Activated T-helper 2 cell treated with anti-CD3 and anti-CD28 coated beads, Interferon-gamma antibody, Interleukin-2, Interleukin-4, amounts not matched to agents 10 μg/mL and 5 μg/mL and 100 μg/mL, durations not matched to agents 14 hours and 24 hours and 36 hours (primary cell): ENCODE measurements around the gene SLC35D2. TPM values are rescaled to one million over a fixed set of nuclear protein-coding genes. Genes with fewer than 3 reads are reported as not detected.
A peak's percentile ranks its signal among the peaks of the same experiment; 100 is the strongest.
"Not testable (repeated sequence)": the region's sequence is repeated elsewhere in the genome, so short reads cannot be mapped to it uniquely, and the experiment has no call there.

ENCODE experiments used
- DNase-seq: peaks from one replicate; pipeline ENCODE4 v3.0.0; 2021; ENCODE audit warnings: low spot score
- H3K27ac Mint-ChIP-seq: one replicate; pipeline ENCODE4 v1.8.0; 2021; ENCODE audit warnings: mixed read lengths
- H3K27me3 Mint-ChIP-seq: one replicate; pipeline ENCODE4 v1.8.0; 2021; ENCODE audit warnings: low read depth, mixed read lengths
- H3K36me3 Mint-ChIP-seq: one replicate; pipeline ENCODE4 v1.8.0; 2021; ENCODE audit warnings: low read depth, mixed read lengths
- H3K4me1 Mint-ChIP-seq: one replicate; pipeline ENCODE4 v1.8.0; 2021; ENCODE audit warnings: low read depth, mixed read lengths
- H3K4me3 Mint-ChIP-seq: one replicate; pipeline ENCODE4 v1.8.0; 2021; ENCODE audit warnings: low read depth, mild to moderate bottlenecking, moderate library complexity, mixed read lengths
- H3K9me3 Mint-ChIP-seq: one replicate; pipeline ENCODE4 v1.8.0; 2021; ENCODE audit warnings: mixed read lengths
- intact Hi-C: fragments of 100-400 bp; cut with micrococcal nuclease; formaldehyde crosslinking; loops from one replicate; pipeline ENCODE4 v1.15.1; 2023
- total RNA-seq: library from RNA; stranded (reverse); gene quantifications from 2 replicates; pipeline ENCODE4 v1.2.3, GENCODE V29; 2022

SLC35D2 gene
- total RNA-seq, 1 donor from 2014 or later, result 8.0 TPM

DNA sequence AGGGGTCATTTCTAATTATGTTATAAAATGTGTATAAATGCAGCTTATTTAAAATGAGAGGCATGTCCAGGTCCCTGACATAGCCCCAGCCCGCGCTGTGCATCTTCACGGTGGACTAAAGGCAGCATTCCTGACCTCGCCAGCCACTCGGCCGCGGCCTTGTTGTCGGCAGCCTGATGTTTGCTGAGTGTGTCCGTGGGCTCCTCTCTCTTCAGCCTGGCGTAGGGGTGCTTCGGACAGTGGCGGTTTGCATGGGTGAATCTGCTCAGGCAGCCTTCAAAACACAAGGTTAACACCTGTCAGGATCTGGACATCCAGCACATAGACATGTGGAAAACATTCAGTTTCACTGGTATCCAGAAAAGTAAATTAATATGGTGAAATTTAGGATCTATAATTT lies 8.8 kb upstream of the SLC35D2 start:
- intact Hi-C loops, result no loop called here
- DNase-seq, result no peak
- H3K27ac Mint-ChIP-seq, result no peak overlapping the region
- no peaks in the 10 kb centered on the region for H3K9me3 Mint-ChIP-seq
- H3K36me3 Mint-ChIP-seq, result peaks cover 69% of the 10 kb centered on the region
- H3K4me3 Mint-ChIP-seq, result no peak overlapping the region
- H3K27me3 Mint-ChIP-seq, result no peaks in the 10 kb centered on the region
- H3K4me1 Mint-ChIP-seq, result peaks cover 3% of the 10 kb centered on the region

DNA sequence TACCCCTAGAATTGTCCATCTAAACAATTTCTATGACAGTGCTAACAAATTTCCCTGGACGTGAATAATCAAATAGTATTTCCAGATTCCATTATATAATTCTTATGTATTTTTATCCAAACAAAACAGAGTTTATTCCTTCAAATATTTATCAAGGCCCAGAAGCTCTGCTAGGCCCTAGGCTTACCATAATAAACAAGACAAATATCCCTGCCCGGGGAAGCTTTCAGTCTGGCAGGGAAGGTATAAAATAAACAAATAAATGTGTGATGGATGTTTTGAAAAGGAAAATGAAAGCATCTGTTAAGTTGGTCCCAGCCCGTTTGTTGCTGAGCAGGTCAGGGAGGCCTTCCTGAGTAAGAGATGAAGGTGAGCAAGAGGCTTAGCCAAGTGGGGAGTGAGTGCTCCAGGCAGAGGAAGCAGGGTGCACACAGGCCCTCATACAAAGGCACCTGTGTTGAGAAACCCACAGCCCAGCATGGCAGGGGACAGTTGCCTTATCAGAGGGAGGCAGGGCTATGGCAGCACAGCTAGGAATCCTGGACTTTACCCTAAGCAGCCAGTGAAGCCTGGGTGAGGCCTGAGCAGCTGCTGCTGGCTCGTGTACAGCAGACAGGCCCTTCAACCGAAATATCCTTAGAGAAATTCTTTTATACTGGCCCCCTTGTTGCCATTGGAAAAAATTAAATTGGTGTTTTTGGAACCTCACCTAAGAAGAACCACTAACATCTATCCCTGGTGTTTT lies 7.7 kb upstream of the SLC35D2 start:
- Mint-ChIP-seq H3K4me1 (peaks cover 6% of the 10 kb centered on the region), H3K9me3 (no peaks in the 10 kb centered on the region), H3K4me3 (no peak overlapping the region), H3K27me3 (no peaks in the 10 kb centered on the region), H3K27ac (no peak overlapping the region), H3K36me3 (peaks cover 75% of the 10 kb centered on the region)
- DNase-seq, result no peak
- intact Hi-C loops, result no loop called here

- no peaks in the 10 kb centered on the region for H3K27me3 Mint-ChIP-seq
- DNase-seq, result no peak
- no peaks in the 10 kb centered on the region for H3K9me3 Mint-ChIP-seq
- no peak overlapping the region for H3K27ac Mint-ChIP-seq
- H3K36me3 Mint-ChIP-seq, result peaks cover 74% of the 10 kb centered on the region
- intact Hi-C loops, result no loop called here
- H3K4me1 Mint-ChIP-seq, result peaks cover 11% of the 10 kb centered on the region
- H3K4me3 Mint-ChIP-seq, result no peak overlapping the region
These were observed 4.6 kb upstream of the SLC35D2 start for GRCh38 chr9:96388144-96388543.

DNA sequence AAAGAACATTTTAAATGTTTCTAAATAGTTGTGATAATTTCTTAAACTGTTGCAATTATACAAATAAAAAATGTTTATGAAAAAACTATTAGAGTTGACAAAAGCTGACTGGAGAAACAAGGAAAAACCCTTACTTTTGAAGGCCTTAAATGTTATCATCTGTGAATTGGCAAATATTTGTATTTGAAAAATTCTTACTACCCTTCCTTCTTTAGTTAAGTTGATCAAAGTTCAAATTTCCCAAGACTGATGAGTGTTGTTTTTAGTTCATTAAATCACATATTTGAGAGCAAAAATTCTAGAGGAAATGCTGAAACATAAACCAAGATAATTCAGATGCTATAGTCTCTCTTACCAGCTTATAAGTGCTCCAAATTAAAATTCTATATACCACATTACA lies 2.6 kb upstream of the SLC35D2 start:
- Mint-ChIP-seq H3K27ac (no peak overlapping the region), H3K27me3 (no peaks in the 10 kb centered on the region), H3K36me3 (peaks cover 69% of the 10 kb centered on the region), H3K4me3 (no peak overlapping the region), H3K4me1 (peaks cover 13% of the 10 kb centered on the region), H3K9me3 (no peaks in the 10 kb centered on the region)
- intact Hi-C loops, result no loop called here
- DNase-seq, result no peak

- H3K4me1 Mint-ChIP-seq, result peaks cover 14% of the 10 kb centered on the region
- H3K9me3 Mint-ChIP-seq, result no peaks in the 10 kb centered on the region
- no peaks in the 10 kb centered on the region for H3K27me3 Mint-ChIP-seq
- peaks cover 47% of the 10 kb centered on the region for H3K36me3 Mint-ChIP-seq
- H3K4me3 Mint-ChIP-seq, result peak overlapping the region; percentile 63
- DNase-seq, result no peak
- H3K27ac Mint-ChIP-seq, result no peak overlapping the region
- intact Hi-C loops, result loop anchor here (5.0 kb wide), 1 partner anchor 34 kb away; the partner anchor contains the start of gene ZNF367
These were observed 709 bp downstream of the SLC35D2 start for GRCh38 chr9:96382839-96383164.

DNA sequence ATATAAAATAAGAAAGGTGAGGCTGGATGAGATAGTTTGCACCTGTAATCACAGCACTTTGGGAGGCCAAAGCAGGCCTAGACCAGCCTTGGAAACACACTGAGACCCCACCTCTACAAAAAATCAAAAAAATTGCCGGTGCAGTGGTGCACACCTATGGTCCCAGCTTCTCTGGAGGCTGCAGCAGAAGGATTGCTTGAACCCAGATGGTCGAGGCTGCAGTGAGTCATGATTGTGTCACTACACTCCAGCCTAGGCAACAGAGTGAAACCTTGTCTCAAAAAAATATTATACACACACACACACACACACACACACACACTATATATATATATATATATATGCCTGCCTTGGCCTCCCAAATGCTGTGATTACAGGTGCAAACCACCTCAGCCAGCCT lies 1.3 kb downstream of the SLC35D2 start:
- H3K27me3 Mint-ChIP-seq, result no peaks in the 10 kb centered on the region
- no peak overlapping the region for H3K27ac Mint-ChIP-seq
- H3K36me3 Mint-ChIP-seq, result peaks cover 40% of the 10 kb centered on the region
- H3K4me3 Mint-ChIP-seq, result no peak overlapping the region
- no peaks in the 10 kb centered on the region for H3K9me3 Mint-ChIP-seq
- intact Hi-C loops, result loop anchor here (5.0 kb wide), 1 partner anchor 35 kb away; the partner anchor contains the start of gene ZNF367
- DNase-seq, result no peak
- peaks cover 14% of the 10 kb centered on the region for H3K4me1 Mint-ChIP-seq

DNA sequence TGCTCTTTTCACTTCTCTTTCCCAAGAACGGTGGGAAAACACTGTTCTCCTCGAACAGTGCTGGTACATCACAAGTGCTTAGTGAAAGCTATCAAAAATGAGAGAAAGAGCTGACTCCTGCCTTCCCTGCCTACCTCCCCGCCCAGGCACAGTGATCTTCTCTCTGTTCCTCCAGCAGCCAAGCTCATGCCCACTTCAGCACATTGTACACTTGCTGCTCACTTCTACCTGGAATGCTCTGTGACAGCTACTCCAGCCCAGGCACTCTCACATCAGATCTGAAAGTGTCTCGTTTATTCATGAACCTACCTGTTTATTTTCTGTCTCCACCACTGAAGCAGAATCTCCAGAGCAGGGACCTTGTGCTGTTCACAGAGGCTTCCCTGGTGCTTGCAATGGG lies 1.8 kb downstream of the SLC35D2 start:
- Mint-ChIP-seq H3K27ac (no peak overlapping the region), H3K4me3 (no peak overlapping the region), H3K9me3 (no peaks in the 10 kb centered on the region), H3K27me3 (no peaks in the 10 kb centered on the region), H3K36me3 (peaks cover 36% of the 10 kb centered on the region), H3K4me1 (peaks cover 13% of the 10 kb centered on the region)
- intact Hi-C loops, result loop anchor here (5.0 kb wide), 1 partner anchor 36 kb away; the partner anchor contains the start of gene ZNF367
- no peak for DNase-seq

- H3K4me3 Mint-ChIP-seq, result no peak overlapping the region
- intact Hi-C loops, result loop anchor here (5.0 kb wide), 1 partner anchor 36 kb away; the partner anchor contains the start of gene ZNF367
- peaks cover 11% of the 10 kb centered on the region for H3K4me1 Mint-ChIP-seq
- peaks cover 31% of the 10 kb centered on the region for H3K36me3 Mint-ChIP-seq
- H3K27ac Mint-ChIP-seq, result no peak overlapping the region
- H3K27me3 Mint-ChIP-seq, result no peaks in the 10 kb centered on the region
- no peak for DNase-seq
- no peaks in the 10 kb centered on the region for H3K9me3 Mint-ChIP-seq
These were observed 2.4 kb downstream of the SLC35D2 start for GRCh38 chr9:96381125-96381524.

DNA sequence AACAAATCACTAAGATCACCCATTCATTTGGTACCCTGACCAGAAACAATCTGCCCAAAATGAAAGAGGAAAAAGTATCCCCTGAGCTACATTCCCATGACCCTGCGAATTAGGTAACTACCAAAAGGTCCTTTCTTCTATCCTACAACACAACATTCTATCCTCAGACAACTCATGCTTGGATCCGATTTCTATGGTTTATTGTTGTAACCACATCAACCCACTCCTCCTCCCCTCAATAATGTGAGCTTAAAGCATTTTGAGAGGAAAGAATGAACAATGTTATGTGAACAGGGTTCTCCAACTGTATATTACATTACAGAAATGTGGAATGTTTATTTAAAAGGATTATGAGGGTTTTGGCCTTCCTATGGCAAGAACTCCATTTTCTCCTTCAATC lies 4.0 kb downstream of the SLC35D2 start:
- Mint-ChIP-seq H3K27ac (no peak overlapping the region), H3K4me1 (peaks cover 11% of the 10 kb centered on the region), H3K4me3 (no peak overlapping the region), H3K9me3 (no peaks in the 10 kb centered on the region), H3K27me3 (no peaks in the 10 kb centered on the region), H3K36me3 (peaks cover 22% of the 10 kb centered on the region)
- intact Hi-C loops, result no loop called here
- DNase-seq, result no peak

DNA sequence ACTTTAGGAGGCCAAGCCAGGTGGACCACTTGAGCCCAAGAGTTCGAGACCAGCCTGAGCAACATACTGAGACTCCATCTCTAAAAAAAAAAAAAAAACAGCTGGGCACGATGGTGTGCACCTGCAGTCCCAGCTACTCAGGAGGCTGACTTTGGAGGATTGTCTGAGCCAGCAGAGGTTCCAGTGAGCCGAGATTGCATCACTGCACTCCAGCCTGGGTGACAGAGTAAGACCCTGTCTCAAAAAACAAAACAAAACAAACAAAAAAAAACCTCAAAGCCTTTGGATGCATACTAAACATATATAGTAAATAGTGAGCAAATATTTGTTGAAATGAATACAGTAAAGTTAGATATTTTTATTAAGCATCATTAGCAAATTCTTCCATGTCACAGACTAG lies 5.3 kb downstream of the SLC35D2 start:
- Mint-ChIP-seq H3K27me3 (no peaks in the 10 kb centered on the region), H3K27ac (no peak overlapping the region), H3K9me3 (no peaks in the 10 kb centered on the region), H3K4me3 (no peak overlapping the region), H3K36me3 (peaks cover 14% of the 10 kb centered on the region), H3K4me1 (peaks cover 4% of the 10 kb centered on the region)
- DNase-seq, result no peak
- intact Hi-C loops, result no loop called here

DNA sequence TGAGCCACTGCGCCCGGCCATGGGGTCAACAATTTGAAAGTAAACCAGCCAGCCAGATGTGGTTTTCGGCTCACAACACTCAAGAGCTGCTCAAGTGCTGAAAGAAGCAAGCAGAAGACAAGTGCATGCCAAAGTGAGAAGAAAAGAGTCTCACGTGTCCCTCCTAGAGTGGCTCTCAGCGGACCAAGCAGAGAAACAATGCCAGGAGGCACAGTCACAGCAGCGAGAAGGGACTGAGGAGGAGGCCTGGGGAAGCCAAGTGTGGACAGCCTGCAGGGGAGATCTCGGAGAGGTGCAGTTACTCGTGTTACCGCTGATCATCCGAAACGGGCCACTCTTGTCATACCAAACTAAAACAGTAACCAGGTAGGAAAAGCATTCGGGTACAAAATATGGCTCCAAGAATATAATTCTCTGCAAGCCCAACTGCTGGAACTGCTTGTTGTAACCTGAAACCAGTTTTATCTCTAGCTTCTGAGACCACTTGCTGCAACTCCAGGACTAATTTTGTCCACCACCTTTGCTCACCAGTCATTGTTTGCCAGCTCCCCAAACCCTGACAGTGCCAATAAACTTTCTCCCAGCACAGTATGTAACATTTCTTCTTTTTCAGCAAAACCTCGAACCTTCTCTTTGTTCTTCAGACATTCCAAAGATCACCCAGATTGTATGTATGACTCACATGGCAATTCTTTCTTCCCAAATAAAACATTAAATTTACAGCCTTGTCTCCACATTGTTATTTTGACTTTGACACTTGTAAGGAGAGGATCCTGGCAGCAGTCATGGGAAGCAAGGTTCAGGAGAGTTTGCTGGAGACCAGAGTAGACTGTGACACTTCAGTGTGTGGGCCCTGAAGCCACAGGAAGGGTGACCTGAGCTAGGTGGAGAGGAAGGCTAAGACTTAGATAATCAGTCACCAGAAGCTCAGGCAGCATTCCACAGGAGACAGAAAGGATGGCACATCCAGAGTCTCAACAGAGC lies 6.3 kb downstream of the SLC35D2 start:
- intact Hi-C loops, result no loop called here
- Mint-ChIP-seq H3K27me3 (no peaks in the 10 kb centered on the region), H3K4me1 (peaks cover 4% of the 10 kb centered on the region), H3K27ac (no peak overlapping the region), H3K4me3 (no peak overlapping the region), H3K36me3 (peaks cover 9% of the 10 kb centered on the region), H3K9me3 (no peaks in the 10 kb centered on the region)
- no peak for DNase-seq

DNA sequence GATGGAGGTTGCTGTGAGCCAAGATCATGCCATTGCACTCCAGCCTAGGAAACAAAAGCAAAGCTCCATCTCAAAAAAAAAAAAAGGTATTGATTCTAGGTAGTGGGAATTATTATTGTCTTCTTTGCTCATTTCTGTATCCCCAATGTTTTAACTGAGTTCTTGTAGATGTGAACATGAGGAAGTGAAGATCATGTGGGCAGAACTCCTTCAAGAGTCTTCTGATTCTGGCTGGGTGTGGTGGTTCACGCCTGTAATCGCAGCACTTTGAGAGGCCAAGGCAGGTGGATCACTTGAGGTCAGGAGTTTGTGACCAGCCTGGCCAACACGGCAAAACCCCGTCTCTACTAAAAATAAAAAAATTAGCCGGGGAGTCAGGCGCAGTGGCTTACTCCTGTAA lies 8.0 kb downstream of the SLC35D2 start:
- H3K27ac Mint-ChIP-seq, H3K4me1 Mint-ChIP-seq, H3K4me3 Mint-ChIP-seq, H3K27me3 Mint-ChIP-seq, H3K36me3 Mint-ChIP-seq, intact Hi-C loops, DNase-seq, H3K9me3 Mint-ChIP-seq: not testable (repeated sequence)

DNA sequence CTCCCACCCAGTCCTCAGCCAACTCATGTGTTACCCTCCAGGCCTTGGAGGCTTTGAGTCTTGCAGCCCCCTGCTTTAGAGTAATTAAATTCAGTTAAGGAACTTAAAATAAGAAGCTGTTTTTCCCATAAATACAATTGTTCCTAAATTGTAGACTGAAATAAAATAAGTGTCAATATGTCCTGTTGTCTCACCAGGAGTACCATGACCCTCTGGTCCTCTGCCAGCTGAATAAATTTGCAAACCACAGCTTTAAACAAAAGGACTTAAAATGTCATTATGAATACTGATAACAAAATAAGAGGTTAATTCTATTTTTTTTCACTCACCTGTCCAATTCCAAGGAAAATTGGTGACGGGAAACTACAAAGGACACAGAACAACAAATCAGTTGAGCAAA lies 15.6 kb downstream of the SLC35D2 start:
- intact Hi-C loops, result no loop called here
- H3K4me3 Mint-ChIP-seq, result no peak overlapping the region
- no peaks in the 10 kb centered on the region for H3K4me1 Mint-ChIP-seq
- no peak overlapping the region for H3K27ac Mint-ChIP-seq
- no peaks in the 10 kb centered on the region for H3K36me3 Mint-ChIP-seq
- H3K27me3 Mint-ChIP-seq, result no peaks in the 10 kb centered on the region
- H3K9me3 Mint-ChIP-seq, result no peaks in the 10 kb centered on the region
- no peak for DNase-seq
